Measurements from ENCODE around the gene COL11A2. TPM values are rescaled to one million over a fixed set of nuclear protein-coding genes. Genes with fewer than 3 reads are reported as not detected.

The COL11A2 gene
- total and polyA plus RNA-seq, 2 experiments from 2014 or later: 1.6 to 2.7 TPM

GRCh38 chr6:33190504-33191107 is 1.7 kb downstream of the COL11A2 start:
- no peak for ATAC-seq
- Histone ChIP-seq H3K4me1 (ENCODE audit: insufficient read depth) (peaks cover 11% of the 10 kb centered on the region), H3F3A (replicated peaks; ENCODE audit: low read depth) (0 out of 2 replicates have a peak, but pooled peaks cover 2% of the 10 kb centered on the region), H2AFZ (no peak overlapping the region), H3K27ac (ENCODE audit: low read depth) (no peak overlapping the region), H3K36me3 (ENCODE audit: insufficient read depth) (no peaks in the 10 kb centered on the region; the same call in 1 of the 2 replicates), H3K27me3 (ENCODE audit: insufficient read depth) (peaks cover 27% of the 10 kb centered on the region), H3K9me2 (ENCODE audit: insufficient read depth) (no peaks in the 10 kb centered on the region), H3K4me2 (no peak overlapping the region), H4K20me1 (replicated peaks; ENCODE audit: insufficient read depth) (no peaks in the 10 kb centered on the region), H3K4me3 (no peak overlapping the region), H3K79me2 (replicated peaks; ENCODE audit: insufficient read depth) (no peaks in the 10 kb centered on the region)
- Mint-ChIP-seq H3K27me3 (ENCODE audit: insufficient read depth, low read depth, poor library complexity) (peaks cover 19% of the 10 kb centered on the region), H3K9me3 (no peaks in the 10 kb centered on the region), H3K27ac (no peak overlapping the region), H3K4me3 (no peak overlapping the region; the same call in 2 of the 3 replicates), H3K4me1 (peaks cover 13% of the 10 kb centered on the region), H3K36me3 (ENCODE audit: low read depth) (peaks cover 12% of the 10 kb centered on the region)
- DNase-seq (ENCODE audit: low spot score): no peak
- TF ChIP-seq POLR2AphosphoS5 (IDR thresholded peaks at IDR 0.05; ENCODE audit: low read depth): no peak
- no peak for TF ChIP-seq CREB1 (CRISPR knock-in tag; IDR thresholded peaks at IDR 0.05; ENCODE audit: low read depth)
- TF ChIP-seq ZNF114 (CRISPR knock-in tag; IDR thresholded peaks at IDR 0.05): no peak
- no peak for TF ChIP-seq NANOG (IDR thresholded peaks at IDR 0.05; ENCODE audit: borderline replicate concordance)
- TF ChIP-seq ZNF331 (CRISPR knock-in tag; IDR thresholded peaks at IDR 0.05; ENCODE audit: low read depth): no peak

- ATAC-seq: no peak
- no peaks in the 10 kb centered on the region for H3K9me3 Mint-ChIP-seq
- no peak overlapping the region for H3K4me2 ChIP-seq
- no peak overlapping the region for H3K4me3 ChIP-seq
- peaks cover 11% of the 10 kb centered on the region for H3K4me1 ChIP-seq (ENCODE audit: insufficient read depth)
- no peaks in the 10 kb centered on the region for H3K79me2 ChIP-seq (replicated peaks; ENCODE audit: insufficient read depth)
- peaks cover 15% of the 10 kb centered on the region for H3K4me1 Mint-ChIP-seq
- H3K36me3 Mint-ChIP-seq (ENCODE audit: low read depth): peaks cover 4% of the 10 kb centered on the region
- H3K27ac ChIP-seq (ENCODE audit: low read depth): no peak overlapping the region
- no peaks in the 10 kb centered on the region; the same call in 1 of the 2 replicates for H3K36me3 ChIP-seq (ENCODE audit: insufficient read depth)
- peaks cover 27% of the 10 kb centered on the region for H3K27me3 ChIP-seq (ENCODE audit: insufficient read depth)
- 0 out of 2 replicates have a peak, but pooled peaks cover 2% of the 10 kb centered on the region for H3F3A ChIP-seq (replicated peaks; ENCODE audit: low read depth)
- peaks cover 19% of the 10 kb centered on the region for H3K27me3 Mint-ChIP-seq (ENCODE audit: insufficient read depth, low read depth, poor library complexity)
- TF ChIP-seq ZNF114 (CRISPR knock-in tag; IDR thresholded peaks at IDR 0.05): no peak
- no peak for TF ChIP-seq ZNF462 (CRISPR knock-in tag; IDR thresholded peaks at IDR 0.05)
- no peaks in the 10 kb centered on the region for H3K9me2 ChIP-seq (ENCODE audit: insufficient read depth)
- no peak overlapping the region for H3K27ac Mint-ChIP-seq
- H2AFZ ChIP-seq: no peak overlapping the region
- DNase-seq (ENCODE audit: low spot score): no peak
- H3K4me3 Mint-ChIP-seq: no peak overlapping the region
- H4K20me1 ChIP-seq (replicated peaks; ENCODE audit: insufficient read depth): no peaks in the 10 kb centered on the region
Measured at GRCh38 chr6:33189625-33190448, 2.4 kb downstream of the COL11A2 start.

Data from GM23338 (cell line).